HG03575 (cell line): ENCODE results near the gene SLC45A2.
"Not testable (repeated sequence)": the region's sequence is repeated elsewhere in the genome, so short reads cannot be mapped to it uniquely, and the experiment has no call there.

Experiments
- ATAC-seq: cut with Tn5 transposase; IDR thresholded peaks from one replicate; pipeline ENCODE4 v1.9.1; 2021; ENCODE audit not compliant: unreplicated experiment, insufficient number of reproducible peaks, low FRiP score; ENCODE audit errors: extremely low read depth

Gene SLC45A2

GRCh38 chr5:33984671-33985124 lies at the start of gene SLC45A2:
SLC45A2 (minus strand) TSS chr5:33984693; CDS start chr5:33984583, 110 bp downstream.
- no peak for ATAC-seq

- ATAC-seq = no peak
Measured at GRCh38 chr5:34031966-34032365, 47.5 kb upstream of the SLC45A2 start.

GRCh38 chr5:34031117-34031516 lies 46.6 kb upstream of the SLC45A2 start:
- no peak for ATAC-seq

- ATAC-seq = not testable (repeated sequence)
Measured at GRCh38 chr5:34030585-34030984, 46.1 kb upstream of the SLC45A2 start.

- no peak for ATAC-seq
Measured at GRCh38 chr5:34030048-34030447, 45.6 kb upstream of the SLC45A2 start.

GRCh38 chr5:34028349-34028748 lies 43.9 kb upstream of the SLC45A2 start:
- ATAC-seq = no peak

GRCh38 chr5:34026089-34026761 lies 41.7 kb upstream of the SLC45A2 start:
- ATAC-seq = no peak

- peak; percentile 76 for ATAC-seq
Measured at GRCh38 chr5:34022121-34022705, 37.7 kb upstream of the SLC45A2 start.

GRCh38 chr5:34021334-34021733 lies 36.8 kb upstream of the SLC45A2 start:
- no peak for ATAC-seq

- ATAC-seq = no peak
Measured at GRCh38 chr5:34020726-34021125, 36.2 kb upstream of the SLC45A2 start.

GRCh38 chr5:34017254-34017653 lies 32.8 kb upstream of the SLC45A2 start:
- no peak for ATAC-seq

- ATAC-seq = no peak
Measured at GRCh38 chr5:34016750-34017149, 32.3 kb upstream of the SLC45A2 start.

- ATAC-seq = no peak
Measured at GRCh38 chr5:34016222-34016621, 31.7 kb upstream of the SLC45A2 start.

- no peak for ATAC-seq
Measured at GRCh38 chr5:34015120-34015822, 30.8 kb upstream of the SLC45A2 start.

- no peak for ATAC-seq
Measured at GRCh38 chr5:34014626-34015025, 30.1 kb upstream of the SLC45A2 start.

GRCh38 chr5:34013547-34013946 lies 29.1 kb upstream of the SLC45A2 start:
- no peak for ATAC-seq

- ATAC-seq = no peak
Measured at GRCh38 chr5:34012791-34013190, 28.3 kb upstream of the SLC45A2 start.

GRCh38 chr5:34011536-34011935 lies 27.0 kb upstream of the SLC45A2 start:
- ATAC-seq = no peak

GRCh38 chr5:34010146-34010545 lies 25.7 kb upstream of the SLC45A2 start:
- not testable (repeated sequence) for ATAC-seq

GRCh38 chr5:34009610-34010009 lies 25.1 kb upstream of the SLC45A2 start:
- no peak for ATAC-seq
